Breast epithelium (tissue), 3 donors: Measurements from ENCODE around the gene APRT.

Experiments used
- CTCF ChIP-seq, 3 donors: fragments of 450-650 bp; IDR thresholded peaks; one replicate each; pipeline ENCODE4 v1.5.1; 2016 to 2017; ENCODE audit warnings: antibody characterized with exemption in 3 of 3, mild to moderate bottlenecking in 3 of 3, moderate library complexity in 3 of 3
- POLR2AphosphoS5 ChIP-seq, 3 donors: sonication (generic); formaldehyde crosslinking; IDR thresholded peaks; one replicate each; pipeline ENCODE4 v1.6.1; 2017; ENCODE audit warnings: antibody characterized with exemption in 3 of 3

DNA sequence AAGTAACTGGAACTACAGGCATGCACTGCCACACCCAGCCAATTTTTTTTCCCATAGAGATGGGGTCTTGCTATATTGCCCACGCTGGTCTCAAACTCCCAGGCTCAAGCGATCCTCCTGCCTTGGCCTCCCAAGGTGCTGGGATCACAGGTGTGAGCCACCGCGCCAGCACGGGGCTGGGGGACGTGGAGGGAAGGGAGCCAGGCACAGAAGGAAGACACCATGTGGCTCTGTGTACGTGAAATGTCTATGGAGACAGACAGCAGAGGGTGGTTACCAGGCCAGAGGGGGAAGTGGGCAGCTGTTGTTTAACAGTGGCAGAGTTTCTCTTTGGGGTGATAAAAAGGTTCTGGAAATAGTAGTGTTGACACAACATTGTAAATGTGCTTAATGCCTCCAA is 22.1 kb downstream of the APRT start:
- TF ChIP-seq CTCF (IDR thresholded peaks at IDR 0.05) (no peak), POLR2AphosphoS5 (IDR thresholded peaks at IDR 0.05) (no peak)
